ENCODE measurements around the gene NABP1.
A peak's percentile ranks its signal among the peaks of the same experiment; 100 is the strongest.

NABP1 gene

GRCh38 chr2:191691898-191692297, 14.0 kb downstream of the NABP1 start:
- no peak for DNase-seq
- Histone ChIP-seq H3K9me3 (ENCODE audit: insufficient read depth, low read length, severe bottlenecking) (no peaks in the 10 kb centered on the region), H4K20me1 (ENCODE audit: insufficient read depth, low read length) (peaks cover 8% of the 10 kb centered on the region; the same call in 1 of the 2 replicates), H3K27ac (ENCODE audit: low read length) (no peak overlapping the region), H3K4me2 (ENCODE audit: insufficient read depth, low read length) (no peak overlapping the region), H3K4me1 (ENCODE audit: insufficient read depth, low read length) (0 out of 2 replicates have a peak, but pooled peaks cover 3% of the 10 kb centered on the region), H3K79me2 (ENCODE audit: insufficient read depth, low read length) (no peaks in the 10 kb centered on the region), H3K27me3 (ENCODE audit: insufficient read depth, low read length, poor library complexity) (no peaks in the 10 kb centered on the region), H3K4me3 (ENCODE audit: low read depth in 1 of 2, low read length in 2 of 2) (no peak overlapping the region), H3K36me3 (ENCODE audit: insufficient read depth, low read length) (peaks cover 12% of the 10 kb centered on the region), H3K9ac (ENCODE audit: low read depth, low read length) (no peak overlapping the region), H2AFZ (ENCODE audit: low read depth, low read length) (no peak overlapping the region)
- TF ChIP-seq EZH2 (IDR thresholded peaks at IDR 0.05; ENCODE audit: borderline replicate concordance, low read depth, low read length, severe bottlenecking): no peak
- TF ChIP-seq, protein P1, sequence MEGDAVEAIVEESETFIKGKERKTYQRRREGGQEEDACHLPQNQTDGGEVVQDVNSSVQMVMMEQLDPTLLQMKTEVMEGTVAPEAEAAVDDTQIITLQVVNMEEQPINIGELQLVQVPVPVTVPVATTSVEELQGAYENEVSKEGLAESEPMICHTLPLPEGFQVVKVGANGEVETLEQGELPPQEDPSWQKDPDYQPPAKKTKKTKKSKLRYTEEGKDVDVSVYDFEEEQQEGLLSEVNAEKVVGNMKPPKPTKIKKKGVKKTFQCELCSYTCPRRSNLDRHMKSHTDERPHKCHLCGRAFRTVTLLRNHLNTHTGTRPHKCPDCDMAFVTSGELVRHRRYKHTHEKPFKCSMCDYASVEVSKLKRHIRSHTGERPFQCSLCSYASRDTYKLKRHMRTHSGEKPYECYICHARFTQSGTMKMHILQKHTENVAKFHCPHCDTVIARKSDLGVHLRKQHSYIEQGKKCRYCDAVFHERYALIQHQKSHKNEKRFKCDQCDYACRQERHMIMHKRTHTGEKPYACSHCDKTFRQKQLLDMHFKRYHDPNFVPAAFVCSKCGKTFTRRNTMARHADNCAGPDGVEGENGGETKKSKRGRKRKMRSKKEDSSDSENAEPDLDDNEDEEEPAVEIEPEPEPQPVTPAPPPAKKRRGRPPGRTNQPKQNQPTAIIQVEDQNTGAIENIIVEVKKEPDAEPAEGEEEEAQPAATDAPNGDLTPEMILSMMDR (IDR thresholded peaks at IDR 0.05; ENCODE audit: borderline replicate concordance, extremely low read depth, low read length, poor library complexity, severe bottlenecking): no peak
- no peak for ATAC-seq (ENCODE audit: insufficient read depth, low read depth)

DNA sequence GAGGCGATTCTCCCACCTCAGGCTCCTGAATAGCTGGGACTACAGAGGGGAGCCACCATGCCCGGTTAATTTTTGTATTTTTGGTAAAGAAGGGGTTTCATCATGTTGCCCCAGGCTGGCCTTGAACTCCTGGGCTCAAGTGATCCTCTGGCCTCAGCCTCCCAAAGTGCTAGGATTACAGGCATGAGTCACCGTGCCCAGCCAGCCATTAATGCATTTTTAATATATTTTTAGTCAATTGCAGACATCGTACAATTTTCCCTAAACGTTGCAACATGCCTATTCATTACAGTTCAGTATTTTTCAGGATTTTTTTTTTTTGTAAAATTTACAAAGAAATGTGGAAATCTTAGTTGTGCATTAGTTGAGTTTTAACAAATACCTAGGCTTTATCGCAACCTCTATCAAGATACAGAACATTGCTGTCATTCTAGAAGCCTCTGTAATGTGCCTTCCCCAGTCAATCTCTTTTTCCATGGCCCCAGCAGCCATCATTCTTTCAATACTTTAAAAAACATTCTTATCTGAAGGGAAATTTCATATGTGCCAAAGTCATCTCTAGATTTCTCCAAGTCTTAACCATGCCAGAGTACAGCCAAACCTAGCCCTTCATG, 14.7 kb downstream of the NABP1 start:
- Histone ChIP-seq H3K36me3 (ENCODE audit: insufficient read depth, low read length) (peaks cover 5% of the 10 kb centered on the region), H3K4me1 (ENCODE audit: insufficient read depth, low read length) (0 out of 2 replicates have a peak, but pooled peaks cover 3% of the 10 kb centered on the region), H3K4me2 (ENCODE audit: insufficient read depth, low read length) (no peak overlapping the region), H3K27me3 (ENCODE audit: insufficient read depth, low read length, poor library complexity) (no peaks in the 10 kb centered on the region), H3K4me3 (ENCODE audit: low read depth in 1 of 2, low read length in 2 of 2) (no peak overlapping the region), H3K9me3 (ENCODE audit: insufficient read depth, low read length, severe bottlenecking) (no peaks in the 10 kb centered on the region), H4K20me1 (ENCODE audit: insufficient read depth, low read length) (0 out of 2 replicates have a peak, but pooled peaks cover 6% of the 10 kb centered on the region), H2AFZ (ENCODE audit: low read depth, low read length) (no peak overlapping the region), H3K9ac (ENCODE audit: low read depth, low read length) (no peak overlapping the region), H3K27ac (ENCODE audit: low read length) (no peak overlapping the region), H3K79me2 (ENCODE audit: insufficient read depth, low read length) (no peaks in the 10 kb centered on the region)
- no peak for TF ChIP-seq EZH2 (IDR thresholded peaks at IDR 0.05; ENCODE audit: borderline replicate concordance, low read depth, low read length, severe bottlenecking)
- TF ChIP-seq, protein P1 (IDR thresholded peaks at IDR 0.05; ENCODE audit: borderline replicate concordance, extremely low read depth, low read length, poor library complexity, severe bottlenecking): no peak
- DNase-seq (no peak), ATAC-seq (ENCODE audit: insufficient read depth, low read depth) (no peak)

DNA sequence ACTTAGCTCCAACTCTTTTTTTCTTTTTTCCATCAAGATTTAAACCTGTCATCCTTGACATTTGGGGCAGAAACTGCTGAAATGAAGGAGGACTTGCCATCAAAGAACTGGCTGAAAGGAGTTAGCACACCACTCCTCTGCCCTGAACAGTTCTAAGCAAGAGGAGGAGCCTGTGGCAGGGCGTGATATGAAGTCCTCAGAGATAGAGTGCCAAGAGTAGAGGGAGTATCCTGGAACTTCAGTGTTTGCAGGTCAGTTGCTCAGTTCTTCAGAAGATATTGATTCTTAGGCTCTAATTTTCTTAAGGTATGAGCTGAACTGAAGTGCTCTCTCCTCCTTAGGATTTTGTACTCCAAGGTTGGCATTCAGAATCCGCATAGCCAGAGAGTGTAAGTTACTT, 15.2 kb downstream of the NABP1 start:
- H3K36me3 ChIP-seq (ENCODE audit: insufficient read depth, low read length): no peaks in the 10 kb centered on the region
- no peak for TF ChIP-seq EZH2 (IDR thresholded peaks at IDR 0.05; ENCODE audit: borderline replicate concordance, low read depth, low read length, severe bottlenecking)
- TF ChIP-seq, protein P1 (IDR thresholded peaks at IDR 0.05; ENCODE audit: borderline replicate concordance, extremely low read depth, low read length, poor library complexity, severe bottlenecking): no peak
- H3K4me2 ChIP-seq (ENCODE audit: insufficient read depth, low read length): no peak overlapping the region
- no peak overlapping the region for H3K27ac ChIP-seq (ENCODE audit: low read length)
- ATAC-seq (ENCODE audit: insufficient read depth, low read depth) (0 out of 3 replicates have a peak, but pooled peaks have one; percentile 8), DNase-seq (no peak)
- no peak overlapping the region for H3K9ac ChIP-seq (ENCODE audit: low read depth, low read length)
- H4K20me1 ChIP-seq (ENCODE audit: insufficient read depth, low read length): 0 out of 2 replicates have a peak, but pooled peaks cover 6% of the 10 kb centered on the region
- 0 out of 2 replicates have a peak, but pooled peaks cover 3% of the 10 kb centered on the region for H3K4me1 ChIP-seq (ENCODE audit: insufficient read depth, low read length)
- H3K27me3 ChIP-seq (ENCODE audit: insufficient read depth, low read length, poor library complexity): no peaks in the 10 kb centered on the region
- no peaks in the 10 kb centered on the region for H3K9me3 ChIP-seq (ENCODE audit: insufficient read depth, low read length, severe bottlenecking)
- no peaks in the 10 kb centered on the region for H3K79me2 ChIP-seq (ENCODE audit: insufficient read depth, low read length)
- H3K4me3 ChIP-seq (ENCODE audit: low read depth in 1 of 2, low read length in 2 of 2): no peak overlapping the region
- H2AFZ ChIP-seq (ENCODE audit: low read depth, low read length): no peak overlapping the region
